Tibial artery (tissue), 4 donors: ENCODE data around the gene NRSN2.
"Not testable (repeated sequence)": the region's sequence is repeated elsewhere in the genome, so short reads cannot be mapped to it uniquely, and the experiment has no call there.

Experiments used
- DNase-seq, 2 donors: peaks; one replicate each; pipeline ENCODE4 v3.0.0-alpha.2; 2019
- H3K27ac ChIP-seq, 2 donors: fragments of 200-600 bp; sonication (generic) in 1 of 2; 1 replicate in 1 of 2; 2 replicates in 1 of 2; pipeline ENCODE4 v1.5.1; 2018 to 2019; ENCODE audit warnings: mild to moderate bottlenecking in 1 of 2
- H3K27me3 ChIP-seq, 2 donors: fragments of 200-600 bp; sonication (generic) in 1 of 2; one replicate each; pipeline versions ENCODE4 v1.5.1 to v1.6.0; 2016 to 2019
- H3K36me3 ChIP-seq, 3 donors: fragments of 200-600 bp; sonication (generic) in 2 of 3; one replicate each; pipeline ENCODE4 v1.5.1; 2016 to 2019; ENCODE audit warnings: mild to moderate bottlenecking in 2 of 3
- H3K4me1 ChIP-seq, 4 donors: fragments of 200-600 bp; sonication (generic) in 2 of 4; 1 replicate in 3 of 4; 2 replicates in 1 of 4; pipeline ENCODE4 v1.5.1; 2016 to 2019
- H3K4me3 ChIP-seq, 2 donors: fragments of 200-600 bp; sonication (generic) in 1 of 2; 1 replicate in 1 of 2; 2 replicates in 1 of 2; pipeline ENCODE4 v1.5.1; 2018 to 2019; ENCODE audit warnings: mild to moderate bottlenecking in 2 of 2
- H3K9me3 ChIP-seq, 3 donors: fragments of 200-600 bp; sonication (generic) in 1 of 3; one replicate each; pipeline ENCODE4 v1.5.1; 2016 to 2019
- intact Hi-C: fragments of 100-400 bp; cut with DNase I; formaldehyde crosslinking; loops from one replicate; pipeline ENCODE4 v1.15.0; 2023; ENCODE audit warnings: low total_unique reads
- TF ChIP-seq, protein P1 (sequence below), 2 experiments: fragments of 200-600 bp in 1 of 2; fragments of 450-650 bp in 1 of 2; IDR thresholded peaks; one replicate each; pipeline ENCODE4 v1.5.1; 2017 to 2019; ENCODE audit warnings: antibody characterized with exemption in 2 of 2, mild to moderate bottlenecking in 1 of 2, moderate library complexity in 1 of 2

The NRSN2 gene

GRCh38 chr20:387520-387919 is 40.6 kb downstream of the NRSN2 start:
- intact Hi-C loops, result no loop called here
- no peaks in the 10 kb centered on the region for H3K4me1 ChIP-seq
- no peaks in the 10 kb centered on the region for H3K9me3 ChIP-seq
- no peak overlapping the region for H3K4me3 ChIP-seq
- no peak for DNase-seq
- H3K27me3 ChIP-seq, result no peaks in the 10 kb centered on the region
- TF ChIP-seq, protein P1, sequence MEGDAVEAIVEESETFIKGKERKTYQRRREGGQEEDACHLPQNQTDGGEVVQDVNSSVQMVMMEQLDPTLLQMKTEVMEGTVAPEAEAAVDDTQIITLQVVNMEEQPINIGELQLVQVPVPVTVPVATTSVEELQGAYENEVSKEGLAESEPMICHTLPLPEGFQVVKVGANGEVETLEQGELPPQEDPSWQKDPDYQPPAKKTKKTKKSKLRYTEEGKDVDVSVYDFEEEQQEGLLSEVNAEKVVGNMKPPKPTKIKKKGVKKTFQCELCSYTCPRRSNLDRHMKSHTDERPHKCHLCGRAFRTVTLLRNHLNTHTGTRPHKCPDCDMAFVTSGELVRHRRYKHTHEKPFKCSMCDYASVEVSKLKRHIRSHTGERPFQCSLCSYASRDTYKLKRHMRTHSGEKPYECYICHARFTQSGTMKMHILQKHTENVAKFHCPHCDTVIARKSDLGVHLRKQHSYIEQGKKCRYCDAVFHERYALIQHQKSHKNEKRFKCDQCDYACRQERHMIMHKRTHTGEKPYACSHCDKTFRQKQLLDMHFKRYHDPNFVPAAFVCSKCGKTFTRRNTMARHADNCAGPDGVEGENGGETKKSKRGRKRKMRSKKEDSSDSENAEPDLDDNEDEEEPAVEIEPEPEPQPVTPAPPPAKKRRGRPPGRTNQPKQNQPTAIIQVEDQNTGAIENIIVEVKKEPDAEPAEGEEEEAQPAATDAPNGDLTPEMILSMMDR (IDR thresholded peaks at IDR 0.05), result no peak
- H3K27ac ChIP-seq, result no peak overlapping the region
- H3K36me3 ChIP-seq, result peaks cover 0 to 40% (median 18%) of the 10 kb centered on the region in 3 donors

DNA sequence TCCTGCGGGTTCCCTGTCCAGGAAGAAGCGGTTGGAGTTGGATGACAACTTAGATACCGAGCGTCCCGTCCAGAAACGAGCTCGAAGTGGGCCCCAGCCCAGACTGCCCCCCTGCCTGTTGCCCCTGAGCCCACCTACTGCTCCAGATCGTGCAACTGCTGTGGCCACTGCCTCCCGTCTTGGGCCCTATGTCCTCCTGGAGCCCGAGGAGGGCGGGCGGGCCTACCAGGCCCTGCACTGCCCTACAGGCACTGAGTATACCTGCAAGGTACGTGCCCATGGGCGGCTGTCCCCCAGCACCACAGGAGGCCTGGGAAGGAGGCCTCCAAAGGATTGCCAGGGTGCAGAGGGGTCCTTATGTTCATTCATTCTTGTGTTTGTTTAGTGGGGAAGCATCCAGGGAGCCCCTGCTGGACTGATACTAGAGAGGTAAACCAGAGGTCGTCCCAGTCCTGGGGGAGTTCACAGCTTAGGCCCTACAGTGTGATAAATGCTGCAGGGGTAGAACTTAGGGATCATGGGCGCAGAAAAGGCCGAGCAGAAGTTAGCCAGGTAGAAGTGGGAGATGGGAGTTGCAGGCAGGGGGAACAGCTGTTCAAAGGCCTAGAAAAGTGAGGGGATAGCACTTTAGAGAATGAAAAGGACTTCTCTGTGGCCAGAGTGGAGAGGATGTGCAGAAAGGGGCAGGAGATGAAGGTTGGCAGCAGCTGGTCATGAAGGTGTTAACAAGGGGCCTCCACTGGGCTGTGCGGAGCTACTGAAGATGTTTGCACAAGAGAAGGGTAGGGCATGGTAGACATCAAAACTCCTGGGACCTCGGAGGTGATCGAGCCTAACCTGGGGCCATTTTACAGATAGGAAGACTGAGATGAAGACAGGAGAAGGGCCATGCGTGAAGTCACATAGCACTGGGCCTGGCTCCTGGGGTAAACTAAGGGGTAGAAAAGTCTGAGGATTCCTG is 41.4 kb downstream of the NRSN2 start:
- no peak overlapping the region for H3K27ac ChIP-seq
- H3K9me3 ChIP-seq, result no peaks in the 10 kb centered on the region
- DNase-seq, result no peak
- H3K4me1 ChIP-seq, result no peaks in the 10 kb centered on the region
- H3K4me3 ChIP-seq, result no peak overlapping the region
- TF ChIP-seq, protein P1 (IDR thresholded peaks at IDR 0.05), result no peak
- H3K27me3 ChIP-seq, result no peaks in the 10 kb centered on the region
- peaks cover 0 to 45% (median 18%) of the 10 kb centered on the region in 3 donors for H3K36me3 ChIP-seq
- intact Hi-C loops, result no loop called here

DNA sequence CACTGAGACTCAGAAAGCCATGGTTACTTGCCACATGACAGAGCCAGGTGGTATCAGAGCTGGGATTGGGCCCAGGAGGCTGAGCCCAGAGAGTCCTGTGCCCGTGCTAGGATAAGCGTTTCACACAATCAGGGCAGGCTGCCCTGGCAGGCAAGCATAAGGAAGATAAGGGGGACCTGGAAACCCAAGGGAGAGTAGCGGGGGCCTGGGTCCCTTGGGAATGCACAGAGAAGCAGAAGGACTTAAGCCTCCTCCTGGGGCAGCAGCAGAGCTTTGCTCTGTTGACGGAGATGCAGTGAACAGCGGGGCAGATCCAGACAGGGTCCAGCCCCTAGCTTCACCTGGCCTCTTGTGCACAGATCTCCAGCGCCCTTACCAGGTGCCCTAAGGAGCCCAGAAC is 42.3 kb downstream of the NRSN2 start:
- TF ChIP-seq, protein P1 (IDR thresholded peaks at IDR 0.05), result no peak
- DNase-seq, result no peak
- H3K4me1 ChIP-seq, result no peaks in the 10 kb centered on the region
- H3K27me3 ChIP-seq, result no peaks in the 10 kb centered on the region
- no peak overlapping the region for H3K27ac ChIP-seq
- H3K36me3 ChIP-seq, result peaks cover 0 to 48% (median 18%) of the 10 kb centered on the region in 3 donors
- intact Hi-C loops, result loop anchor here (1.0 kb wide), 1 partner anchor 14 kb away; no protein-coding TSS in a partner anchor
- no peak overlapping the region for H3K4me3 ChIP-seq
- H3K9me3 ChIP-seq, result no peaks in the 10 kb centered on the region

DNA sequence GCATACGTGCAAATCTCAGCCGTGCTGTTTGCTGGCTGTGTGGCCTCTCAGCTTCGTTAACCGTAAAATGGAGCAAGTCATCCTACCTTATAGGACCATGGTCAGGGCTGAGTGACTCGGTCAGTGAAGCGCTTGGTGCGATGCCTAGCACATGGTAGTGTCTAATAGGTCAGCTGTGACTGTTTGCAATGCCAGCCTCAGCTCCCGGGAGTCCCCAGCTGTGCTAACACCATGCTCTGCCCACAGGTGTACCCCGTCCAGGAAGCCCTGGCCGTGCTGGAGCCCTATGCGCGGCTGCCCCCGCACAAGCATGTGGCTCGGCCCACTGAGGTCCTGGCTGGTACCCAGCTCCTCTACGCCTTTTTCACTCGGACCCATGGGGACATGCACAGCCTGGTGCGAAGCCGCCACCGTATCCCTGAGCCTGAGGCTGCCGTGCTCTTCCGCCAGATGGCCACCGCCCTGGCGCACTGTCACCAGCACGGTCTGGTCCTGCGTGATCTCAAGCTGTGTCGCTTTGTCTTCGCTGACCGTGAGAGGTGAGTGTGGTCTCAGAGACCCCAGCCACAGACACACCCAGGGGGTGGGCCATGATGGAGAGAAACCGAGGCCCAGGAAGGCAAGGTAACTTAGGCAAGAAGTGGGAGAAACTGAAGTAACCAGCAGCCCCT is 44.3 kb downstream of the NRSN2 start:
- TF ChIP-seq, protein P1 (IDR thresholded peaks at IDR 0.05), result no peak
- no peaks in the 10 kb centered on the region for H3K4me1 ChIP-seq
- no peaks in the 10 kb centered on the region for H3K27me3 ChIP-seq
- no peak overlapping the region for H3K4me3 ChIP-seq
- peaks cover 0 to 61% (median 22%) of the 10 kb centered on the region in 3 donors for H3K36me3 ChIP-seq
- intact Hi-C loops, result no loop called here
- DNase-seq, result no peak
- no peaks in the 10 kb centered on the region for H3K9me3 ChIP-seq
- H3K27ac ChIP-seq, result no peak overlapping the region

- H3K4me3 ChIP-seq, H3K27ac ChIP-seq, H3K4me1 ChIP-seq, DNase-seq, H3K9me3 ChIP-seq, H3K27me3 ChIP-seq, intact Hi-C loops: not testable (repeated sequence)
- H3K36me3 ChIP-seq, result peaks cover 0 to 71% (median 25%) of the 10 kb centered on the region in 3 donors
These were observed 46.4 kb downstream of the NRSN2 start for GRCh38 chr20:393296-393695.

DNA sequence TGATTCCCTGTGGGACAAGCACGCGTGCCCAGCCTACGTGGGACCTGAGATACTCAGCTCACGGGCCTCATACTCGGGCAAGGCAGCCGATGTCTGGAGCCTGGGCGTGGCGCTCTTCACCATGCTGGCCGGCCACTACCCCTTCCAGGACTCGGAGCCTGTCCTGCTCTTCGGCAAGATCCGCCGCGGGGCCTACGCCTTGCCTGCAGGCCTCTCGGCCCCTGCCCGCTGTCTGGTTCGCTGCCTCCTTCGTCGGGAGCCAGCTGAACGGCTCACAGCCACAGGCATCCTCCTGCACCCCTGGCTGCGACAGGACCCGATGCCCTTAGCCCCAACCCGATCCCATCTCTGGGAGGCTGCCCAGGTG is 49.3 kb downstream of the NRSN2 start:
- Histone ChIP-seq H3K4me1 (no peaks in the 10 kb centered on the region), H3K9me3 (no peaks in the 10 kb centered on the region), H3K27ac (no peak overlapping the region), H3K27me3 (no peaks in the 10 kb centered on the region), H3K4me3 (no peak overlapping the region), H3K36me3 (peaks cover 0 to 46% (median 14%) of the 10 kb centered on the region in 3 donors)
- intact Hi-C loops, result no loop called here
- peak in 1 of 2 donors; percentile 58 for DNase-seq
- TF ChIP-seq, protein P1 (IDR thresholded peaks at IDR 0.05), result no peak
